ENCODE measurements around the gene SPOCK1. TPM values are rescaled to one million over a fixed set of nuclear protein-coding genes. Genes with fewer than 3 reads are reported as not detected.
A peak's percentile ranks its signal among the peaks of the same experiment; 100 is the strongest.
"Not testable (repeated sequence)": the region's sequence is repeated elsewhere in the genome, so short reads cannot be mapped to it uniquely, and the experiment has no call there.

SPOCK1 gene
- total RNA-seq, 1 experiment from 2014 or later, result 58.9 TPM

DNA sequence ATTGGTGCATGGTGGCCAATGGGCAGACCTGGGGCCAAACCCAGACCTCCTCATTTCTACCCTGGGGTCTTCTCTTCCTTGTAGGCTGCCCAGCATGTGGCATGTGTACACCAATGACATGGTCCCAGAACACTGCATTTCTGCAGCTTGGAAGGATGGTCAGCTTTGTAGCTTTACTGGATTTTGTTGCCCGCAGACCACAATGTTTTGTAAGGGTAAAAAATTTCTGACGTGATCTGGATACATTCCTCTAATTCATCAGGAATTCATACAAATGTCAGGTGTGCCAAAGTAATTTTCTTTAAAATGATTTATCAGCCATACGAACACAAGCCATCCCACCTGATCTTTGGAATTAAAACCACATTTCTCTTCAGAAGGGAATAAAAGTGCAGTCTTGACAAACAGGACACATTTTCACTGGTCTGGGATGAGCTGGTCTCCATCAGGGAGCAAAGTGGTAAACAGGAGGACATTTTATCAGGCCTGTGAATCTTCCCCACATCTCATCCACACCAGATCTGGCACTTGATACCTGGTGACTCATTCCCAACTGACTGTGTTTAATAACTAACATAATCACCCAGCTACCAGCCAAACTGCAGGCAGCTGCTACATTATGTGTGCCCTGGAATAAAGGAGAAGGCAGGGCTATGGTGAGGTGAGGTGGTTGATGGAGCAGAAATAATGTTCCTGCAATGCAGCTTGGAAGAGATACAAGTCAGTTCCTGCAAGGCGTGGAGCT lies 103.9 kb downstream of the SPOCK1 start:
- DNase-seq (ENCODE audit: low read depth), result peak; percentile 89

- DNase-seq (ENCODE audit: low read depth), result peak; percentile 27
Observed at GRCh38 chr5:137394380-137394779, 104.7 kb downstream of the SPOCK1 start.

- DNase-seq (ENCODE audit: low read depth), result peak; percentile 15
Observed at GRCh38 chr5:137393196-137393993, 105.7 kb downstream of the SPOCK1 start.

GRCh38 chr5:137392261-137392660 lies 106.9 kb downstream of the SPOCK1 start:
- DNase-seq (ENCODE audit: low read depth), result no peak

- DNase-seq (ENCODE audit: low read depth), result not testable (repeated sequence)
Observed at GRCh38 chr5:137391044-137391443, 108.1 kb downstream of the SPOCK1 start.

GRCh38 chr5:137389042-137389441 lies 110.1 kb downstream of the SPOCK1 start:
- DNase-seq (ENCODE audit: low read depth), result no peak

DNA sequence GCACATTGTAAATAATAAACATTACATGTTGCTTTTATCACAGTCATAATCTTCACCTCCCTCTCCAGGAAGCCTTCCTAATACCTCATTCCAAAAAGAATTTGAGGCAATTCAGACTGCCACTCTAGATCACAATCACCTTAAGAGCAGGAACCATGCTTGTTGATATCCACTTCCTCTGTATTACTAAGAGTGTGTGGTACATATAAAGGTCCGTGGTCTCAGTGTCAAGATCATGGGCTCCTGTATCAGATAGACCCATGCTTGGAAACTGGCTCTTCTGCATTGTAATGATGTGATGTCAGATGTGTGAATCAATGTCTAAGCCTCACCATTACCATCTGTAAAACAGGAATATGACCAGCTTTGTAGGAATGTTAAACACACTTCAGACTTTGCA lies 114.1 kb downstream of the SPOCK1 start:
- no peak for DNase-seq (ENCODE audit: low read depth)

DNA sequence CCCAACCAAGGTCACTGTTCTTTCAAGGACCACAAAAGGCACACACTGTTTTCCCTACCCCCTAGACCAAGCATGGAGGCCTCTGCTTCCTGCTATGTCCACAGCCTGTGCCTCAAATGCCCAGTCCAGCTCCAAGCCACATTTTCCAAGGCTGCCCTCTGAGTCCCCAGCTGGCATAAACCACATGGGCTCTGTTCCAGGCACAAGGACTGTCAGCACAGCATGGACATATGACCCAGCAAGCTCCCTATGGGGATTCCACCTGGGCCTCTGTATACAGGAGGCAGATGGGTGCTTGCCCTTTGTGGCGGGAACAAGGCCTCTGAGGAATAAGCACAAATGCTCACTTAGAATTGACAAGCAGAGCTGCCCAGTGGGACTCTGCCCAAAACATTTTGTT lies 115.2 kb downstream of the SPOCK1 start:
- no peak for DNase-seq (ENCODE audit: low read depth)

DNA sequence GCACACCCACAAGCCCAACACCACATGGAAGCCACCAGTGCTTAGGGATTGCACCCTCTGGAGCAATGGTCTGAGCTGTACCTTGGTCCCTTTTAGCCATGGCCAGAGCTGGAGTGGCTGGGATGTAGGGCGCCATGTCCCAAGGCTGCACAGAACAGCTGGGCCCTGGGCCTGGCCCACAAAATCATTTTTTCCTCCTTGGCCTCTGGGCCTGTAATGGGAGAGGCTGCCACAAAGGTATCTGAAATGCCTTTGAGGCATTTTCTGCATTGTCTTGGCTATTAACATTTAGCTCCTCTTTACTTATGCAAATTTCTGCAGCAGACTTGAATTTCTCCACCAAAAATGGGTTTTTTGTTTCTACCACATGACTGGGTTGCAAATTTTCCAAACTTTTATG lies 117.6 kb downstream of the SPOCK1 start:
- DNase-seq (ENCODE audit: low read depth), result no peak

DNA sequence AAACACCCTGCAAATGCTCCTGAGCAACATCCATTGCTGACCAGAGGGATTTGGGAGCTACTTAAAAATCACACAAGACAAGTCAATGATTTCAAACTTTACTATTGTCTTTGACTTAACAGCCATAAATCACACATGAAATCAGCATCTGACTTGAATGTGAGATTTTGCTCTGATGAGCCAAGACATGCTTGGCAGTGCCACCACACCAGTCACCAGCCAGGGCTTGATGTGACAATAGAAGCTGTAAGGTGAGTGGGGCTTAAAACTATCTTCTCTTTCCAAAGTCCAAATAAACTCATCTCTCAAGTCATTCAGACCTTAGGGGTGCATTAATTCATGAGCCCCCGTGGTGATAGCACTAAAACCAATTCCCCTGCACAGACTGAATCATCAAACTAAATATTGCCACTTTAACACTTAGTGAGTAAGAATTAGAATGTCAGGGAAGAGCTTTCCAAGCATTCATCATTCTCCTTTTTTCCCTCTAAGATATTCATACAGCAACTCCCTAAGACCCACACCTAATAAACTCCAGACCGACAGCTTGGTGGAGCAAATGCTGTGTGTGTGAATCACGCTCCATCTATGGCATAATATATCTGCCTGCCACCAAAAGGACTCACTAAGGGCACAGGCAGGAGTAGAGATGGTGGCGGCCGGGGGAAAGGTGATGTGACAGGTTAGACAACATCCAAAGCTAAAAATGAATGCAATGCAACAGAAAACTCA lies 119.4 kb downstream of the SPOCK1 start:
- DNase-seq (ENCODE audit: low read depth), result peak; percentile 8

DNA sequence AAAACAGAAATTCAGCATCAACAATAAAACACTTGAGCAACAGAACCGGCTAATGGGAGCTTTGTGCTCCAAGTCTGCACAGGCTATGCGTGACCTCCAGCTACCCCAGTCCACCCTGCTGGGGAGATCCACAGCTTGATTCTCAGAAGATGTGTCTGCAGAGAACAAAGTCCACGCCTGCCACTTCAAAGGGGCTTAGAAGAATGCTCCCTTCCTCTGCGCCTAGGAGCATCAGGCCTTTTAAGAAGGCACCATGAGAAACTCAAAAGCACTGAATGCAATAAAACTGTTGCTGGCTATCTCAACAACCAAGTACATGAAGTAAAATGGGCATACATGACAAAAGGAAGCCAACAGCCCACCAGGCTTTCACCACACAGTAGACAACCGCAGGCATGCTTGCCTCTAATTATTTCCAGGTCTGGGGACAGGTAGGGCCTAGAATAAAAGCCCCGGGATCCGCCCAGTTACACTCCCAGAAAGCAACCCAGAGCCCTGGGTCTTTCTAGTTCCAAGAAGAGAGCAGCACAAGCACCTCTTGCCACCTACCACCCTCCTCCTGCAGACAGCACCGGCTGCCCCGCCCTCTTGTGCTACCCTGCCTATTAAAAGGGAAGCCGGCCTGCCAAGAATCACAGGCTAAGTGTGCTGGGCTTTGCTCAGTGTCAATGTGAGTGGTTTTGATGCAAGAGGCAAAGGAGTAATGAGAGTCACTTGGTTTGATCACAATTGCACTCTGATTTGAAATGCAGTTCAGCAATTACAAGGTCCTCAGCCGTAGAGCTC lies 123.2 kb downstream of the SPOCK1 start:
- no peak for DNase-seq (ENCODE audit: low read depth)

- peak; percentile 16 for DNase-seq (ENCODE audit: low read depth)
Observed at GRCh38 chr5:137374110-137374714, 124.9 kb downstream of the SPOCK1 start.

DNA sequence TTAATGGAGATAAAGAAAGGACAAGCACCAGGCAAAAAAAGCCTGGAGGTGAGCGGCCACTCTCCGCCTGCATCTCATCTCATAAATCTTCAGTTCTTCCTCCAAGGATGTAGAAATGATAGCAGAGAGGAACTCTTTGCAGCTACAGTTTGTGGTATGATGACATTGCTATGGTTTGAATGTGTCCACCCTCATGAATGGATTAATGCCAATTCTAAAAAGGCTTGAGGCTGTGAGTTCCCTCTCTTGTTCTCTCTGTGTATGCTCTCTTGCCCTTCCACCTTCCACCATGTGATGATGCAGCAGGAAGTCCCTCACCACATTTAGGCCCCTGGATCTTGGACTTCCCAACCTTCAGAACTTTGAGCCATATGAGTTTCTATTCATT lies 126.4 kb downstream of the SPOCK1 start:
- peak; percentile 90 for DNase-seq (ENCODE audit: low read depth)

- peak; percentile 6 for DNase-seq (ENCODE audit: low read depth)
Observed at GRCh38 chr5:137372016-137372772, 126.9 kb downstream of the SPOCK1 start.

DNA sequence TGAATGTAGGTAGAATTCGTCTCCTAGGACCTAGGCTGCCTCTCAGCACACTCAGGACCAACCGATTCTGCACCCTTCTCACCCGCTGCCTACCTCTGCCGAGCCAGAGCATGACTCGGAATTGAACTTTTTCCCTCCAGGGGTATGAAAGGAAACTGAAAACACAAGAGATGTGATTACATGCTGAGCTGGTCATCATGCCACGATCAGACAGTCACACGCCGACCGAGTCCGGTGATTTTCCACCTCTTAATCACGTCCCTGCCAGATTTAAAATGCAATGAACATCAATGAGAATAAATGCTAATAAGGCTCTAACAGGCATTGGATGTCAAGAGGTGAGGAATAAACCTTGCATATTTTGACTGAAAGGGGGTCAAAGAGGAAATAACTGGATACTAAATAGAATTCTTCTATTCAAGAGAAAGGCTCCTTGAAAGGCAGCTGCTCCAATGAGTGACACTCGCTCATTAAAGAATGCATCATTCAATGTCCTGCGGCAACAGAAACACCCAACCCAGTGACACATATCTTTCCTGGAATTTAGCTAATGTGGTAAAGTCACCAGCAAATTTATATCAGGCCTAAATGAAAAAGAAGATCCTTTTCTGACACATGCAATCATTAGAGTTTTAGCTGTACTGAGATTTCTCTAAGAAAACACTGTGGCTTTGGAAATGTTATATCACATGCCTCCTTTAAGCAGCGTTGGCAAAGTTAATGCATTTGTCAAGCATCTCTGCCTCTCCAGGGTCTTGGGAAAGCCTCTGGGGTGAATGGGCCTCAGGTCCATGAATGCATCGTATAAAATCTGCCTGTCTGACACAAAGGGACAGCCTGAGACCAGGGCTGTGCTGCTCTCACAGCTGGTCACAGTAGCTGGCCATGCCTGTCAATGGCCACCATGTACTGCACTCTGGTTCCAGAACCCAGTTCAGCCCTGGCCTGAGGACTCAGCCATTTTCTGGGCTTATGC lies 128.7 kb downstream of the SPOCK1 start:
- peak; percentile 85 for DNase-seq (ENCODE audit: low read depth)

DNA sequence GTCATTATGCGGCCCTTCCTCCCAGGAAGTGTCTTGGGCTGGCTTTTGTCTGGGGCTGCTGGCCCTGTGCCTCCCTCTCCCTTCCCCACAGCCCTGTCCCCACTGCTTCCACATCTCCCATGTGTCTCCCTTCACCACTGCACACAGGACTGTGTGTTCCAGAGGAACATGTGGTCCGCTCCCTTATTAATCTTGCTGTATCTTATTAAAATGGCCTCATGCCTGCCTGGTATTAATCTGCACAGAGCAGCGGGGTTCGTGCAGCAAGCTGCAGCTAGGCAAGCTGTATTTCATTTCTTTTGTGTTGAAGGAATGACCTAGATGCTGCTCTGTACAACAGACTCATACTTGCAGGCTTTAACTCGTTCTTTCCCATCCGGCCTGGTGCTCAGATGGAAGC lies 130.5 kb downstream of the SPOCK1 start:
- no peak for DNase-seq (ENCODE audit: low read depth)

- DNase-seq (ENCODE audit: low read depth), result peak; percentile 69
Observed at GRCh38 chr5:137367951-137368350, 131.2 kb downstream of the SPOCK1 start.

GRCh38 chr5:137366526-137366925 lies 132.6 kb downstream of the SPOCK1 start:
- no peak for DNase-seq (ENCODE audit: low read depth)

All from RPMI7951 (cell line).